HL-60 (cell line): ENCODE results near the gene SERPINA5.

Source experiments
- DNase-seq, 2 experiments: peaks; one replicate each; pipeline ENCODE4 v3.0.0-alpha.2; 2010 to 2020; ENCODE audit warnings: low read depth in 1 of 2, low spot score in 1 of 2
- H3K27ac ChIP-seq: fragments of 250-450 bp; sonication (Bioruptor Pico); replicated peaks from 2 replicates; pipeline ENCODE4 v1.5.1; 2020; ENCODE audit warnings: mild to moderate bottlenecking, moderate library complexity
- H3K27me3 ChIP-seq: fragments of 250-450 bp; sonication (Bioruptor Pico); 2 replicates; pipeline ENCODE4 v1.5.1; 2021; ENCODE audit warnings: mild to moderate bottlenecking, moderate library complexity; ENCODE audit not compliant: insufficient read depth, poor library complexity, severe bottlenecking
- H3K4me3 ChIP-seq: replicated peaks from 2 replicates; pipeline ENCODE4 v1.5.1; 2011; ENCODE audit warnings: mild to moderate bottlenecking, control low read depth, low read length; ENCODE audit not compliant: insufficient read depth
- GABPA ChIP-seq: IDR thresholded peaks from 2 replicates; pipeline ENCODE4 v1.6.1; 2012; ENCODE audit warnings: low read depth
- POLR2AphosphoS5 ChIP-seq: IDR thresholded peaks from 2 replicates; pipeline ENCODE4 v1.6.1; 2012; ENCODE audit warnings: low read depth
- SPI1 ChIP-seq: IDR thresholded peaks from 2 replicates; pipeline ENCODE4 v1.6.1; 2012; ENCODE audit warnings: low read depth, mild to moderate bottlenecking, borderline replicate concordance
- TF ChIP-seq, protein P1 (sequence below): IDR thresholded peaks from 2 replicates; pipeline ENCODE4 v1.6.1; 2012; ENCODE audit warnings: low read depth; ENCODE audit not compliant: insufficient replicate concordance
- TF ChIP-seq, protein P2 (sequence below): IDR thresholded peaks from one replicate; pipeline ENCODE4 v1.5.1; 2011; ENCODE audit warnings: low read length, control low read depth, inconsistent platforms; ENCODE audit not compliant: insufficient read depth

The SERPINA5 gene

DNA sequence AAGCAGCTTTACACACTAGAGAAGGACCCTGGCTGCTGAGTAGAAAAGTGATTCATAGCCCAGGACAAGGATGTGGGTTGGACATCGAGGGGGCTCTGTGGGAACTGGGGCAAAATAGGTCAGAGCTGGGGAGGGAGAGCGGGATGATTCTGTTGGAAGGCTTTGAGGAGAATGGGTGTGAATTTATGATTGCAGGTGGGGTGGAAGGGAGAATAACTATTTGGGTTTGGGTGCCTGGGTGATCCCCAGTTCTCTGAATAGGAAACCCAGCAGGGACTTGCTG, 44.1 kb downstream of the SERPINA5 start:
- no peak for DNase-seq
- Histone ChIP-seq H3K27ac (no peak overlapping the region), H3K4me3 (no peak overlapping the region), H3K27me3 (peaks cover 4% of the 10 kb centered on the region)
- TF ChIP-seq POLR2AphosphoS5 (no peak), GABPA (no peak), SPI1 (no peak)
- TF ChIP-seq, protein P1, sequence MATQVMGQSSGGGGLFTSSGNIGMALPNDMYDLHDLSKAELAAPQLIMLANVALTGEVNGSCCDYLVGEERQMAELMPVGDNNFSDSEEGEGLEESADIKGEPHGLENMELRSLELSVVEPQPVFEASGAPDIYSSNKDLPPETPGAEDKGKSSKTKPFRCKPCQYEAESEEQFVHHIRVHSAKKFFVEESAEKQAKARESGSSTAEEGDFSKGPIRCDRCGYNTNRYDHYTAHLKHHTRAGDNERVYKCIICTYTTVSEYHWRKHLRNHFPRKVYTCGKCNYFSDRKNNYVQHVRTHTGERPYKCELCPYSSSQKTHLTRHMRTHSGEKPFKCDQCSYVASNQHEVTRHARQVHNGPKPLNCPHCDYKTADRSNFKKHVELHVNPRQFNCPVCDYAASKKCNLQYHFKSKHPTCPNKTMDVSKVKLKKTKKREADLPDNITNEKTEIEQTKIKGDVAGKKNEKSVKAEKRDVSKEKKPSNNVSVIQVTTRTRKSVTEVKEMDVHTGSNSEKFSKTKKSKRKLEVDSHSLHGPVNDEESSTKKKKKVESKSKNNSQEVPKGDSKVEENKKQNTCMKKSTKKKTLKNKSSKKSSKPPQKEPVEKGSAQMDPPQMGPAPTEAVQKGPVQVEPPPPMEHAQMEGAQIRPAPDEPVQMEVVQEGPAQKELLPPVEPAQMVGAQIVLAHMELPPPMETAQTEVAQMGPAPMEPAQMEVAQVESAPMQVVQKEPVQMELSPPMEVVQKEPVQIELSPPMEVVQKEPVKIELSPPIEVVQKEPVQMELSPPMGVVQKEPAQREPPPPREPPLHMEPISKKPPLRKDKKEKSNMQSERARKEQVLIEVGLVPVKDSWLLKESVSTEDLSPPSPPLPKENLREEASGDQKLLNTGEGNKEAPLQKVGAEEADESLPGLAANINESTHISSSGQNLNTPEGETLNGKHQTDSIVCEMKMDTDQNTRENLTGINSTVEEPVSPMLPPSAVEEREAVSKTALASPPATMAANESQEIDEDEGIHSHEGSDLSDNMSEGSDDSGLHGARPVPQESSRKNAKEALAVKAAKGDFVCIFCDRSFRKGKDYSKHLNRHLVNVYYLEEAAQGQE: no peak
- TF ChIP-seq, protein P2, sequence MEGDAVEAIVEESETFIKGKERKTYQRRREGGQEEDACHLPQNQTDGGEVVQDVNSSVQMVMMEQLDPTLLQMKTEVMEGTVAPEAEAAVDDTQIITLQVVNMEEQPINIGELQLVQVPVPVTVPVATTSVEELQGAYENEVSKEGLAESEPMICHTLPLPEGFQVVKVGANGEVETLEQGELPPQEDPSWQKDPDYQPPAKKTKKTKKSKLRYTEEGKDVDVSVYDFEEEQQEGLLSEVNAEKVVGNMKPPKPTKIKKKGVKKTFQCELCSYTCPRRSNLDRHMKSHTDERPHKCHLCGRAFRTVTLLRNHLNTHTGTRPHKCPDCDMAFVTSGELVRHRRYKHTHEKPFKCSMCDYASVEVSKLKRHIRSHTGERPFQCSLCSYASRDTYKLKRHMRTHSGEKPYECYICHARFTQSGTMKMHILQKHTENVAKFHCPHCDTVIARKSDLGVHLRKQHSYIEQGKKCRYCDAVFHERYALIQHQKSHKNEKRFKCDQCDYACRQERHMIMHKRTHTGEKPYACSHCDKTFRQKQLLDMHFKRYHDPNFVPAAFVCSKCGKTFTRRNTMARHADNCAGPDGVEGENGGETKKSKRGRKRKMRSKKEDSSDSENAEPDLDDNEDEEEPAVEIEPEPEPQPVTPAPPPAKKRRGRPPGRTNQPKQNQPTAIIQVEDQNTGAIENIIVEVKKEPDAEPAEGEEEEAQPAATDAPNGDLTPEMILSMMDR: no peak

DNA sequence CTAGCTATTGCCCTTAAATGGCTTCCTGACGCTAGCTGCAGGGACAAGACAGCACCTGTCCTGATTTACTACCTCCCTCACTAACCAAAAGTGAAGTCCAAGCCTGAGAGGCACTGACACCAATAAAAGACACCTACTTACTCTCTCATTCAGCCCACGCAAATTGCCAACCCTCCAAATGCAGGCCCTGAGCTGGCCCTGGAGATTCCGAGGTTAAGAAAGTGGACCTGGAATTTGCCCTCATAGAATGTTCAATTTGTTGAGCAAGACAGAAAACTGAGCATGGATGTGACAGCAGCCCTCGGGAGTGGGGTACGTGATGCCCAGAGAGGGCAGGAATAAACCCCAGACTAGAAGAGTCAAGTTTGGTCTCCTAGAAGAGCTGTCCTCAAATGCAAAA, 47.4 kb downstream of the SERPINA5 start:
- Histone ChIP-seq H3K4me3 (no peak overlapping the region), H3K27me3 (peaks cover 4% of the 10 kb centered on the region), H3K27ac (no peak overlapping the region)
- DNase-seq: no peak
- TF ChIP-seq, protein P1: no peak
- TF ChIP-seq POLR2AphosphoS5 (no peak), SPI1 (no peak), GABPA (no peak)
- TF ChIP-seq, protein P2: no peak

DNA sequence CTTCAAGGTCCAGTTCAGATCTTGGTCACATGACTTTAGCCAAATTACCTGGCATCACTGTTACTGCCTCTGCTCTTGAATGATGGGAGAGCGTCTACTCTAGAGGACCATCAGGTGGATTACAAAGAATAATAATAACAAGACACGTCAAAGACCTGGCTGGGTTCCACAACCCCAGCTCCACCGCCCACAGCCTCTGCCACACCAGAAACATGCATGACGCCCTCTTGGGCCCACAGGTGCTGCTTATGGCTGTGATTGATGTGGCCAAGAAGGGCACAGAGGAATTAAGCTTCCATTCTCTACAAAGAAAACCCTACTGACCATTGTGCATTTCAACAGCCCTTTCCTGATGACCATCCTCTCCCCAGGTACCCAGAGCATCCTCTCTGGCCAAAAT, 49.2 kb downstream of the SERPINA5 start:
- DNase-seq: no peak
- no peak overlapping the region for H3K4me3 ChIP-seq
- no peak for TF ChIP-seq SPI1
- TF ChIP-seq, protein P2: no peak
- TF ChIP-seq, protein P1: no peak
- H3K27me3 ChIP-seq: no peaks in the 10 kb centered on the region
- H3K27ac ChIP-seq: no peak overlapping the region
